DOHH2 (cell line): ENCODE measurements around the gene LIMK2.

Experiments
- H3F3A ChIP-seq: fragments of 200-600 bp; sonication (generic), shearing (Covaris generic); 2 replicates; pipeline ENCODE4 v1.6.0; 2016; ENCODE audit warnings: antibody characterized with exemption, mild to moderate bottlenecking; ENCODE audit not compliant: control insufficient read depth, insufficient read depth
- H3K27ac ChIP-seq: fragments of 200-600 bp; sonication (generic); 2 replicates; pipeline ENCODE4 v1.5.1; 2014; ENCODE audit warnings: low read depth, mild to moderate bottlenecking, low read length, moderate library complexity
- H3K27me3 ChIP-seq: fragments of 200-600 bp; sonication (generic); 2 replicates; pipeline ENCODE4 v1.6.1; 2014; ENCODE audit warnings: mild to moderate bottlenecking, low read length, mixed read lengths; ENCODE audit not compliant: control insufficient read depth
- H3K36me3 ChIP-seq: fragments of 200-600 bp; sonication (generic); 2 replicates; pipeline ENCODE4 v1.6.1; 2014; ENCODE audit warnings: mild to moderate bottlenecking, low read length, moderate library complexity, mixed read lengths; ENCODE audit not compliant: control insufficient read depth
- H3K4me1 ChIP-seq: fragments of 200-600 bp; sonication (generic); 2 replicates; pipeline ENCODE4 v1.6.1; 2014; ENCODE audit warnings: mild to moderate bottlenecking, low read length, mixed read lengths; ENCODE audit not compliant: control insufficient read depth
- H3K4me2 ChIP-seq: fragments of 200-600 bp; sonication (generic); 2 replicates; pipeline ENCODE4 v1.6.0; 2014; ENCODE audit warnings: mild to moderate bottlenecking, low read length, moderate library complexity
- H3K4me3 ChIP-seq: fragments of 200-600 bp; sonication (generic); 2 replicates; pipeline ENCODE4 v1.5.1; 2014; ENCODE audit warnings: mild to moderate bottlenecking, low read length, mixed read lengths
- H3K79me2 ChIP-seq: fragments of 200-600 bp; sonication (generic); 2 replicates; pipeline ENCODE4 v1.6.1; 2014; ENCODE audit warnings: mild to moderate bottlenecking, low read length, mixed read lengths; ENCODE audit not compliant: control insufficient read depth
- H3K9me2 ChIP-seq: fragments of 200-600 bp; sonication (generic); replicated peaks from 2 replicates; pipeline ENCODE4 v1.6.1; 2014; ENCODE audit warnings: mild to moderate bottlenecking, low read length, mixed read lengths; ENCODE audit not compliant: control insufficient read depth
- H3K9me3 ChIP-seq: fragments of 200-600 bp; sonication (generic); 2 replicates; pipeline ENCODE4 v1.6.1; 2014; ENCODE audit warnings: antibody characterized with exemption, low read length, mixed read lengths; ENCODE audit not compliant: control insufficient read depth, insufficient read depth
- H4K20me1 ChIP-seq: fragments of 200-600 bp; sonication (generic); 2 replicates; pipeline ENCODE4 v1.6.0; 2014; ENCODE audit warnings: low read depth, mild to moderate bottlenecking, antibody characterized with exemption, low read length, moderate library complexity; ENCODE audit not compliant: control insufficient read depth, insufficient read depth
- CTCF ChIP-seq: fragments of 200-600 bp; sonication (generic); IDR thresholded peaks from one replicate; pipeline ENCODE4 v1.5.1; 2014; ENCODE audit warnings: antibody characterized with exemption, mild to moderate bottlenecking, low read depth, low read length; ENCODE audit not compliant: poor library complexity, severe bottlenecking
- EZH2phosphoT487 ChIP-seq: fragments of 200-600 bp; sonication (generic); IDR thresholded peaks from 2 replicates; pipeline ENCODE4 v1.6.1; 2017; ENCODE audit warnings: borderline replicate concordance, mild to moderate bottlenecking, antibody characterized with exemption, low read length, moderate library complexity, mixed read lengths

Gene LIMK2

DNA sequence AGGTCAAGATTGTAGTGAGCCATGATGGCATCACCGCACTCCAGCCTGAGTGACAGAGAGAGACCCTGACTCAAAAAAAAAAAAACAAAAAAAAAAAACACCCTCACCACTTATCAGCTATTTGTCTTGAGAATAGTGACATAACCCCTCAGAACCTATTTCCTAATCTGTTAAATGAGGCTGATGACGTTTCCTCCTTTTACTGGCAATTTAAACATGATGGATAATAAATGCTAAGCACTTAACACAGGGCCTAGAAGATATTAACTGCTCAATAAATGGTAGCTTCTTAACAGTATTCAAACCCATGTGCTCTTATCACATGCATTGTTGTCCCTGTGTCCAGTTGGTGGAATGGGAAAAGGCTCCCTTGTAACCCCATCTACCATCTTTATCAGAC lies 34.6 kb downstream of the LIMK2 start:
- TF ChIP-seq CTCF (no peak), EZH2phosphoT487 (no peak)
- Histone ChIP-seq H3K27ac (no peak overlapping the region), H3K9me3 (no peaks in the 10 kb centered on the region), H4K20me1 (peaks cover 7% of the 10 kb centered on the region; the same call in 1 of the 2 replicates), H3K9me2 (no peaks in the 10 kb centered on the region), H3K4me1 (no peaks in the 10 kb centered on the region), H3K4me2 (no peak overlapping the region), H3K36me3 (peaks cover 13% of the 10 kb centered on the region; the same call in 1 of the 2 replicates), H3F3A (no peaks in the 10 kb centered on the region), H3K4me3 (no peak overlapping the region), H3K79me2 (peaks cover 20% of the 10 kb centered on the region), H3K27me3 (no peaks in the 10 kb centered on the region)

GRCh38 chr22:31247726-31248125 lies 35.6 kb downstream of the LIMK2 start:
- no peak overlapping the region for H3K27ac ChIP-seq
- H3K4me1 ChIP-seq, result no peaks in the 10 kb centered on the region
- no peaks in the 10 kb centered on the region for H3K9me2 ChIP-seq
- H4K20me1 ChIP-seq, result peaks cover 7% of the 10 kb centered on the region; the same call in 1 of the 2 replicates
- H3K79me2 ChIP-seq, result peaks cover 13% of the 10 kb centered on the region
- no peak overlapping the region for H3K4me2 ChIP-seq
- H3K4me3 ChIP-seq, result no peak overlapping the region
- no peaks in the 10 kb centered on the region for H3F3A ChIP-seq
- H3K36me3 ChIP-seq, result peaks cover 9% of the 10 kb centered on the region; the same call in 1 of the 2 replicates
- no peaks in the 10 kb centered on the region for H3K9me3 ChIP-seq
- H3K27me3 ChIP-seq, result no peaks in the 10 kb centered on the region
- no peak for TF ChIP-seq EZH2phosphoT487
- no peak for TF ChIP-seq CTCF

GRCh38 chr22:31248138-31248745 lies 36.1 kb downstream of the LIMK2 start:
- Histone ChIP-seq H3K9me3 (no peaks in the 10 kb centered on the region), H4K20me1 (peaks cover 7% of the 10 kb centered on the region; the same call in 1 of the 2 replicates), H3K27ac (no peak overlapping the region), H3K4me1 (no peaks in the 10 kb centered on the region), H3K36me3 (peaks cover 8% of the 10 kb centered on the region; the same call in 1 of the 2 replicates), H3F3A (no peaks in the 10 kb centered on the region), H3K4me3 (no peak overlapping the region), H3K4me2 (no peak overlapping the region), H3K27me3 (no peaks in the 10 kb centered on the region), H3K79me2 (peaks cover 13% of the 10 kb centered on the region), H3K9me2 (no peaks in the 10 kb centered on the region)
- TF ChIP-seq EZH2phosphoT487 (no peak), CTCF (no peak)
